ENCODE measurements around the gene LAS1L. TPM values are rescaled to one million over a fixed set of nuclear protein-coding genes. Genes with fewer than 3 reads are reported as not detected.

Gene LAS1L
- total and polyA plus RNA-seq, 2 donors (not counting 1 experiment from before 2014, with no cell fraction given): 23.4 to 46.7 TPM

GRCh38 chrX:65528705-65529340 lies 5.8 kb downstream of the LAS1L start:
- Histone ChIP-seq H3K27me3 (replicated peaks in 1 of 4; ENCODE audit: control extremely low read depth in 1 of 4, control insufficient read depth in 3 of 4, insufficient read depth in 4 of 4, low read length in 3 of 4) (no peaks in the 10 kb centered on the region), H4K20me1 (ENCODE audit: control insufficient read depth, insufficient read depth, low read length, poor library complexity, severe bottlenecking) (no peaks in the 10 kb centered on the region), H2AFZ (ENCODE audit: insufficient read depth, low read depth, low read length, poor library complexity, severe bottlenecking) (no peak overlapping the region), H3K27ac (ENCODE audit: low read length in 2 of 2) (no peak overlapping the region), H3K9me3 (ENCODE audit: control extremely low read depth in 1 of 3, control insufficient read depth in 2 of 3, insufficient read depth in 1 of 3, low read length in 2 of 3) (no peaks in the 10 kb centered on the region), H3K4me1 (ENCODE audit: control insufficient read depth in 2 of 2, insufficient read depth in 2 of 2, low read length in 2 of 2) (peaks cover 8 to 10% of the 10 kb centered on the region in 2 donors), H3K36me3 (replicated peaks in 1 of 2; ENCODE audit: control extremely low read depth in 1 of 2, control insufficient read depth in 1 of 2, extremely low read depth in 1 of 2, insufficient read depth in 2 of 2, low read length in 1 of 2) (peaks cover 0 to 44% of the 10 kb centered on the region in 2 experiments), H3K4me3 (ENCODE audit: control extremely low read depth in 1 of 5, extremely low read depth in 1 of 5, insufficient read depth in 1 of 5, low read depth in 2 of 5, low read length in 4 of 5) (no peak overlapping the region), H3K9ac (ENCODE audit: low read length) (no peak overlapping the region), H3K79me2 (ENCODE audit: control insufficient read depth, insufficient read depth, low read length) (peaks cover 6% of the 10 kb centered on the region), H3K4me2 (replicated peaks; ENCODE audit: low read depth, low read length, poor library complexity, severe bottlenecking) (no peak overlapping the region)
- Mint-ChIP-seq H3K4me1 (peaks cover 15% of the 10 kb centered on the region), H3K9me3 (ENCODE audit: insufficient read depth) (no peaks in the 10 kb centered on the region), H3K27me3 (no peaks in the 10 kb centered on the region), H3K4me3 (no peak overlapping the region), H3K27ac (peak overlapping the region; percentile 20)
- ChIA-PET POLR2A (no interaction called here), CTCF (interaction anchor here (0.7 to 2.6 kb wide), 7 partner anchors 9 to 1435 kb away, joined by 3 to 14 read pairs (median 4); no protein-coding TSS in a partner anchor)
- intact Hi-C loops (cut with micrococcal nuclease): loop anchor here (5.0 kb wide), 1 partner anchor 1437 kb away; no protein-coding TSS in a partner anchor
- TF ChIP-seq EZH2 (IDR thresholded peaks at IDR 0.05; ENCODE audit: borderline replicate concordance, insufficient read depth, low read depth, low read length, poor library complexity, severe bottlenecking) (no peak), CTCF (IDR thresholded peaks at IDR 0.05) (peak; percentile 84)
- DNase-seq (peak; percentile 57), ATAC-seq (ENCODE audit: low read depth) (peak; percentile 70)
- WGBS (ENCODE audit: insufficient coverage): 23% methylated on average over 4 of the region's 9 CpGs

DNA sequence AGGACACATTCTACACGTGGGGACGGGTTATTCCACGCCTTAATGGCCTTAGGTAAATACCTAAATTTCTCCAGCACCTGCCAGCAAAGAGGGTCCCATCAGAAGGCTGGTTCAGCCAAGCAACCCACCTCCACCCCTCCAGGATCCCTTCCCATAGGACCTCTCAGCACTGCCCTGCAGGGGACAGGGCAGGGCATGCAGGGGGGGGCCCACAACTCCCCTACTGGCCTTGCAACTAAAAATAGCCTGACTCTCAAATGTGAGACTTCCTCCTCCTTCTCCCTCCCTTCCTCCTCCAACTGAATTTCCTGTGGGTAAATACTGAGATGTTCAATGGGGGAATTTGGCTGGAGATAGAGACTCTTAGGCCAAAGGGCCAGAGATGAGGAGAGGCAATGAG lies 6.3 kb downstream of the LAS1L start:
- Mint-ChIP-seq H3K4me1 (peaks cover 10% of the 10 kb centered on the region), H3K9me3 (ENCODE audit: insufficient read depth) (no peaks in the 10 kb centered on the region), H3K27me3 (no peaks in the 10 kb centered on the region), H3K27ac (no peak overlapping the region), H3K4me3 (no peak overlapping the region)
- WGBS (ENCODE audit: insufficient coverage): 73% methylated on average over 3 of the region's 3 CpGs
- H4K20me1 ChIP-seq (ENCODE audit: control insufficient read depth, insufficient read depth, low read length, poor library complexity, severe bottlenecking): no peaks in the 10 kb centered on the region
- peaks cover under 1% of the 10 kb centered on the region for H3K79me2 ChIP-seq (ENCODE audit: control insufficient read depth, insufficient read depth, low read length)
- H3K27me3 ChIP-seq (replicated peaks in 1 of 4; ENCODE audit: control extremely low read depth in 1 of 4, control insufficient read depth in 3 of 4, insufficient read depth in 4 of 4, low read length in 3 of 4): no peaks in the 10 kb centered on the region
- ChIA-PET POLR2A (no interaction called here), CTCF (interaction anchor here (0.7 to 2.6 kb wide), 7 partner anchors 8 to 1435 kb away, joined by 3 to 14 read pairs (median 4); no protein-coding TSS in a partner anchor)
- no peak overlapping the region for H3K4me3 ChIP-seq (ENCODE audit: control extremely low read depth in 1 of 5, extremely low read depth in 1 of 5, insufficient read depth in 1 of 5, low read depth in 2 of 5, low read length in 4 of 5)
- no peak overlapping the region for H3K27ac ChIP-seq (ENCODE audit: low read length in 2 of 2)
- H3K9ac ChIP-seq (ENCODE audit: low read length): no peak overlapping the region
- no peak for ATAC-seq (ENCODE audit: low read depth)
- no peak overlapping the region for H3K4me2 ChIP-seq (replicated peaks; ENCODE audit: low read depth, low read length, poor library complexity, severe bottlenecking)
- TF ChIP-seq EZH2 (IDR thresholded peaks at IDR 0.05; ENCODE audit: borderline replicate concordance, insufficient read depth, low read depth, low read length, poor library complexity, severe bottlenecking): no peak
- no peak for TF ChIP-seq CTCF (IDR thresholded peaks at IDR 0.05)
- peaks cover 0 to 49% of the 10 kb centered on the region in 2 experiments for H3K36me3 ChIP-seq (replicated peaks in 1 of 2; ENCODE audit: control extremely low read depth in 1 of 2, control insufficient read depth in 1 of 2, extremely low read depth in 1 of 2, insufficient read depth in 2 of 2, low read length in 1 of 2)
- intact Hi-C loops (cut with micrococcal nuclease): loop anchor here (5.0 kb wide), 1 partner anchor 1436 kb away; no protein-coding TSS in a partner anchor
- H2AFZ ChIP-seq (ENCODE audit: insufficient read depth, low read depth, low read length, poor library complexity, severe bottlenecking): no peak overlapping the region
- peaks cover 3 to 5% of the 10 kb centered on the region in 2 donors for H3K4me1 ChIP-seq (ENCODE audit: control insufficient read depth in 2 of 2, insufficient read depth in 2 of 2, low read length in 2 of 2)
- no peak for DNase-seq
- no peaks in the 10 kb centered on the region for H3K9me3 ChIP-seq (ENCODE audit: control extremely low read depth in 1 of 3, control insufficient read depth in 2 of 3, insufficient read depth in 1 of 3, low read length in 2 of 3)

Data from B cell (primary cell).